Pancreas (tissue), 10 donors: Measurements from ENCODE around the gene FMNL2. TPM values are rescaled to one million over a fixed set of nuclear protein-coding genes. Genes with fewer than 3 reads are reported as not detected.

Source experiments
- ATAC-seq, 4 donors: fragments of 200-7000 bp; cut with Tn5 transposase; one replicate each; pipeline versions ENCODE4 v1.8.0 to v1.9.1; 2020; ENCODE audit warnings: mild to moderate bottlenecking in 4 of 4, moderate library complexity in 4 of 4
- DNase-seq, 6 donors: peaks; one replicate each; pipeline ENCODE4 v3.0.0-alpha.2; 2020
- FAIRE-seq: peaks from 2 replicates; lab custom pipeline; 2012; peaks lifted over from hg19 to GRCh38; lab: Jason Lieb, UNC
- H3K27ac ChIP-seq, 4 donors: fragments of 200-600 bp; sonication (generic); 1 replicate in 3 of 4; 2 replicates in 1 of 4; pipeline versions ENCODE4 v1.5.0 to v1.8.0; 2020
- H3K27me3 ChIP-seq, 4 donors: fragments of 200-600 bp; one replicate each; pipeline ENCODE4 v1.8.0; 2021
- H3K36me3 ChIP-seq, 3 donors: fragments of 200-600 bp; sonication (generic) in 1 of 3; one replicate each; pipeline versions ENCODE4 v1.5.0 to v1.8.0; 2020 to 2021
- H3K4me1 ChIP-seq, 3 donors: fragments of 200-600 bp; one replicate each; pipeline ENCODE4 v1.8.0; 2021
- H3K4me3 ChIP-seq, 4 donors: fragments of 200-600 bp; sonication (generic) in 2 of 4; one replicate each; pipeline versions ENCODE4 v1.5.0 to v1.8.0; 2020 to 2021
- H3K9me3 ChIP-seq, 4 donors: fragments of 200-600 bp; one replicate each; pipeline ENCODE4 v1.8.0; 2021
- CTCF ChIP-seq, 4 donors: fragments of 200-600 bp; sonication (generic) in 3 of 4; IDR thresholded peaks; one replicate each; pipeline versions ENCODE4 v1.5.0 to v1.8.0; 2021; ENCODE audit warnings: antibody characterized with exemption in 4 of 4
- WGBS, 2 donors: extraction: QIAGEN DNeasy Blood & Tissue Kit; methylation state at CpG; one replicate each; pipeline ENCODE4 v1.1.7; 2013; 5-methylcytosine and 5-hydroxymethylcytosine counted together
- intact Hi-C, 3 donors: fragments of 100-400 bp; cut with DNase I; formaldehyde crosslinking; loops; one replicate each; pipeline versions ENCODE4 v1.11.1 to v1.14.2; 2022
- polyA plus RNA-seq, 2 donors: library from polyadenylated mRNA; stranded (reverse); fragments of 200-250 nt; gene quantifications; one replicate each; pipeline ENCODE4 v1.2.3, GENCODE V29; 2013
- total RNA-seq, 6 donors: library from RNA; stranded (reverse); fragmentation: NEBNext Ultra II Directional in 4 of 6; extraction: Animal tissue kit (Norgen Biotek cat#: 25700) in 4 of 6; gene quantifications; one replicate each; pipeline versions ENCODE4 v1.2.1 to v1.2.4, GENCODE V29; 2021 to 2023
- donor health status: healthy with polysubstance abuse.
- donor health status: DM: no; HTN: no; CAD: no; lungs with moderate emphysema.
- donor health status: DM: no; HTN: no; CAD: no.
- donor health status: control.
- donor health status: control.
- donor health status: Bipolar disorder and iron deficiency.
- donor health status: DM: yes; HTN: yes; CAD: no.
- donor health status: DM: no; HTN: no; CAD: no.
- donor health status: DM: no; HTN: no; CAD: no.
- donor health status: DM: yes; HTN: yes; CAD: no.

FMNL2 gene
- total and polyA plus RNA-seq, 8 donors, result 7.5 to 22.3 (median 11.3) TPM

- no peaks in the 10 kb centered on the region for H3K27me3 ChIP-seq
- no peaks in the 10 kb centered on the region for H3K36me3 ChIP-seq
- H3K27ac ChIP-seq, result no peak overlapping the region
- DNase-seq (peak in 1 of 6 donors; percentile 31), ATAC-seq (no peak), FAIRE-seq (no peak)
- no peak overlapping the region for H3K4me3 ChIP-seq
- intact Hi-C loops, result no loop called here
- no peak for TF ChIP-seq CTCF (IDR thresholded peaks at IDR 0.05)
- H3K4me1 ChIP-seq, result peaks cover 0 to 4% (median 0%) of the 10 kb centered on the region in 3 donors
- 96 to 99% methylated on average over 19 of the region's 19 CpGs for WGBS, 2 donors
- no peaks in the 10 kb centered on the region for H3K9me3 ChIP-seq
Measured at GRCh38 chr2:152389483-152389882, 54.5 kb downstream of the FMNL2 start.

- Histone ChIP-seq H3K36me3 (no peaks in the 10 kb centered on the region), H3K4me3 (no peak overlapping the region), H3K27ac (no peak overlapping the region), H3K27me3 (no peaks in the 10 kb centered on the region), H3K9me3 (no peaks in the 10 kb centered on the region), H3K4me1 (peaks cover 0 to 4% (median 0%) of the 10 kb centered on the region in 3 donors)
- intact Hi-C loops, result no loop called here
- TF ChIP-seq CTCF (IDR thresholded peaks at IDR 0.05), result no peak
- DNase-seq (no peak), ATAC-seq (no peak), FAIRE-seq (no peak)
- 96 to 100% methylated on average over 2 of the region's 2 CpGs for WGBS, 2 donors
Measured at GRCh38 chr2:152390837-152391236, 55.9 kb downstream of the FMNL2 start.

GRCh38 chr2:152391318-152391717 lies 56.3 kb downstream of the FMNL2 start:
- ATAC-seq (no peak), FAIRE-seq (no peak), DNase-seq (no peak)
- Histone ChIP-seq H3K27me3 (no peaks in the 10 kb centered on the region), H3K4me3 (no peak overlapping the region), H3K27ac (no peak overlapping the region), H3K36me3 (no peaks in the 10 kb centered on the region), H3K4me1 (peaks cover 0 to 4% (median 0%) of the 10 kb centered on the region in 3 donors), H3K9me3 (no peaks in the 10 kb centered on the region)
- 98 to 100% methylated on average over 2 of the region's 2 CpGs for WGBS, 2 donors
- intact Hi-C loops, result no loop called here
- no peak for TF ChIP-seq CTCF (IDR thresholded peaks at IDR 0.05)

- Histone ChIP-seq H3K27ac (no peak overlapping the region), H3K4me1 (peaks cover 0 to 4% (median 0%) of the 10 kb centered on the region in 3 donors), H3K4me3 (no peak overlapping the region), H3K27me3 (no peaks in the 10 kb centered on the region), H3K9me3 (no peaks in the 10 kb centered on the region), H3K36me3 (no peaks in the 10 kb centered on the region)
- WGBS, 2 donors, result 33 to 41% methylated on average over 1 of the region's 1 CpG
- no peak for TF ChIP-seq CTCF (IDR thresholded peaks at IDR 0.05)
- ATAC-seq (peak in 3 of 4 donors; percentile 54 to 86 (median 74)), FAIRE-seq (no peak), DNase-seq (no peak)
- intact Hi-C loops, result no loop called here
Measured at GRCh38 chr2:152393377-152393776, 58.4 kb downstream of the FMNL2 start.

- no peak for ATAC-seq
- FAIRE-seq, result no peak
- no peak overlapping the region for H3K27ac ChIP-seq
- DNase-seq, result no peak
- H3K4me3 ChIP-seq, result no peak overlapping the region
- no peaks in the 10 kb centered on the region for H3K9me3 ChIP-seq
- TF ChIP-seq CTCF (IDR thresholded peaks at IDR 0.05), result no peak
- intact Hi-C loops, result no loop called here
- H3K36me3 ChIP-seq, result no peaks in the 10 kb centered on the region
- H3K27me3 ChIP-seq, result no peaks in the 10 kb centered on the region
- peaks cover 0 to 4% (median 0%) of the 10 kb centered on the region in 3 donors for H3K4me1 ChIP-seq
Measured at GRCh38 chr2:152394326-152394725, 59.4 kb downstream of the FMNL2 start.
